Subcutaneous adipose tissue (tissue), 4 donors: ENCODE measurements around the gene TSPAN3. TPM values are rescaled to one million over a fixed set of nuclear protein-coding genes. Genes with fewer than 3 reads are reported as not detected.

Experiments used
- total RNA-seq, 4 donors: library from RNA; depleted of rRNA; stranded (reverse); fragments of >200 nt; gene quantifications; one replicate each; pipeline ENCODE4 v1.1.0, GENCODE V29; 2016
- TF ChIP-seq, protein P1 (sequence below): fragments of 450-650 bp; IDR thresholded peaks from one replicate; pipeline ENCODE4 v1.5.1; 2016; ENCODE audit warnings: low read depth, mild to moderate bottlenecking, control low read depth, antibody characterized with exemption, moderate library complexity

TSPAN3 gene
- total RNA-seq, 4 donors from 2014 or later = 274 to 484 (median 372) TPM

GRCh38 chr15:77084436-77084835 lies 13.5 kb upstream of the TSPAN3 start:
- TF ChIP-seq, protein P1, sequence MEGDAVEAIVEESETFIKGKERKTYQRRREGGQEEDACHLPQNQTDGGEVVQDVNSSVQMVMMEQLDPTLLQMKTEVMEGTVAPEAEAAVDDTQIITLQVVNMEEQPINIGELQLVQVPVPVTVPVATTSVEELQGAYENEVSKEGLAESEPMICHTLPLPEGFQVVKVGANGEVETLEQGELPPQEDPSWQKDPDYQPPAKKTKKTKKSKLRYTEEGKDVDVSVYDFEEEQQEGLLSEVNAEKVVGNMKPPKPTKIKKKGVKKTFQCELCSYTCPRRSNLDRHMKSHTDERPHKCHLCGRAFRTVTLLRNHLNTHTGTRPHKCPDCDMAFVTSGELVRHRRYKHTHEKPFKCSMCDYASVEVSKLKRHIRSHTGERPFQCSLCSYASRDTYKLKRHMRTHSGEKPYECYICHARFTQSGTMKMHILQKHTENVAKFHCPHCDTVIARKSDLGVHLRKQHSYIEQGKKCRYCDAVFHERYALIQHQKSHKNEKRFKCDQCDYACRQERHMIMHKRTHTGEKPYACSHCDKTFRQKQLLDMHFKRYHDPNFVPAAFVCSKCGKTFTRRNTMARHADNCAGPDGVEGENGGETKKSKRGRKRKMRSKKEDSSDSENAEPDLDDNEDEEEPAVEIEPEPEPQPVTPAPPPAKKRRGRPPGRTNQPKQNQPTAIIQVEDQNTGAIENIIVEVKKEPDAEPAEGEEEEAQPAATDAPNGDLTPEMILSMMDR = no peak

- TF ChIP-seq, protein P1 = no peak
These were observed 12.7 kb upstream of the TSPAN3 start for GRCh38 chr15:77083381-77084160.

DNA sequence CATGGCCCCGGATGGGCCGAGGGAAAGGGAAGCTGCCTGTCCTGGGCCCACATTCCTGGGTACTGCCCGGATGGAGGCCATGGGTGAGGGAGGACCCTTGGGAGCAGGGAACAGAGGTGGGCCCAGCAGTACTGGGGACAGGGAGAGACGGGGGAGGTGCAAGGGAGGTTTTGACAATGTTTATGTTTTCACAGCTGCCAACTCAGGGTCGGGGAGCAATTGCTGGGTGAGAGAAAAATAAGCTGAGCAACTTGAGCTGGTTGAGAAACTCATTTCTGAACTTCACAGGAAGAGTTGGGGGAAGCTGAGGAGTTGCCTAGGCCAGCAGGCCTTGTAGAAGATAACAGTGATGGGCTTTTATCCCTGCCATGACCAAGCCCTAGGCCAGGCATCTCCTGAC lies 11.1 kb upstream of the TSPAN3 start:
- TF ChIP-seq, protein P1 = no peak

- TF ChIP-seq, protein P1 = no peak
These were observed 5.5 kb upstream of the TSPAN3 start for GRCh38 chr15:77076323-77076915.

- TF ChIP-seq, protein P1 = no peak
These were observed 4.6 kb upstream of the TSPAN3 start for GRCh38 chr15:77075528-77075927.

GRCh38 chr15:77074350-77074749 lies 3.4 kb upstream of the TSPAN3 start:
- TF ChIP-seq, protein P1 = no peak
